22Rv1 (cell line): ENCODE results near the gene BBS10.
A peak's percentile ranks its signal among the peaks of the same experiment; 100 is the strongest.

Source experiments
- H3K27ac ChIP-seq: fragments of 450-650 bp; 2 replicates; pipeline ENCODE4 v1.5.1; 2017
- CTCF ChIP-seq: fragments of 450-650 bp; IDR thresholded peaks from 2 replicates; pipeline ENCODE4 v1.5.1; 2017; ENCODE audit warnings: mild to moderate bottlenecking
- ZFX ChIP-seq: fragments of 450-650 bp; IDR thresholded peaks from 2 replicates; pipeline ENCODE4 v1.6.1; 2017; ENCODE audit warnings: antibody characterized with exemption, borderline replicate concordance

Gene BBS10

GRCh38 chr12:76329159-76329558 is 19.1 kb downstream of the BBS10 start:
- TF ChIP-seq ZFX (no peak), CTCF (no peak)
- no peak overlapping the region for H3K27ac ChIP-seq

DNA sequence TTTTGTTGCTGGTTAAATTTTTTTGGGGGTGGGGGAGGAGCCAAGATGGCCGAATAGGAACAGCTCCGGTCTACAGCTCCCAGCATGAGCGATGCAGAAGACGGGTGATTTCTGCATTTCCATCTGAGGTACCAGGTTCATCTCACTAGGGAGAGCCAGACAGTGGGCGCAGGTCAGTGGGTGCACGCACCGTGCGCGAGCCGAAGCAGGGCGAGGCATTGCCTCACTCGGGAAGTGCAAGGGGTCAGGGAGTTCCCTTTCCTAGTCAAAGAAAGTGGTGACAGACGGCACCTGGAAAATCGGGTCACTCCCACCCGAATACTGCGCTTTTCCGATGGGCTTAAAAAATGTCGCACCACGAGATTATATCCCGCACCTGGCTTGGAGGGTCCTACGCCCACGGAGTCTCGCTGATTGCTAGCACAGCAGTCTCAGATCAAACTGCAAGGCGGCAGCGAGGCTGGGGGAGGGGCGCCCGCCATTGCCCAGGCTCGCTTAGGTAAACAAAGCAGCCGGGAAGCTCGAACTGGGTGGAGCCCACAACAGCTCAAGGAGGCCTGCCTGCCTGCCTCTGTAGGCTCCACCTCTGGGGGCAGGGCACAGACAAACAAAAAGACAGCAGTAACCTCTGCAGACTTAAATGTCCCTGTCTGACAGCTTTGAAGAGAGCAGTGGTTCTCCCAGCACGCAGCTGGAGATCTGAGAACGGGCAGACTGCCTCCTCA is 28.5 kb downstream of the BBS10 start:
- peak overlapping the region; percentile 64 for H3K27ac ChIP-seq

GRCh38 chr12:76318773-76319594 is 29.2 kb downstream of the BBS10 start:
- peak overlapping the region; percentile 64 for H3K27ac ChIP-seq
- TF ChIP-seq CTCF (no peak), ZFX (no peak)

GRCh38 chr12:76317976-76318375 is 30.2 kb downstream of the BBS10 start:
- H3K27ac ChIP-seq = no peak overlapping the region
- TF ChIP-seq CTCF = no peak
- TF ChIP-seq ZFX = no peak

GRCh38 chr12:76316468-76316867 is 31.7 kb downstream of the BBS10 start:
- no peak overlapping the region for H3K27ac ChIP-seq
- no peak for TF ChIP-seq ZFX
- TF ChIP-seq CTCF = no peak

DNA sequence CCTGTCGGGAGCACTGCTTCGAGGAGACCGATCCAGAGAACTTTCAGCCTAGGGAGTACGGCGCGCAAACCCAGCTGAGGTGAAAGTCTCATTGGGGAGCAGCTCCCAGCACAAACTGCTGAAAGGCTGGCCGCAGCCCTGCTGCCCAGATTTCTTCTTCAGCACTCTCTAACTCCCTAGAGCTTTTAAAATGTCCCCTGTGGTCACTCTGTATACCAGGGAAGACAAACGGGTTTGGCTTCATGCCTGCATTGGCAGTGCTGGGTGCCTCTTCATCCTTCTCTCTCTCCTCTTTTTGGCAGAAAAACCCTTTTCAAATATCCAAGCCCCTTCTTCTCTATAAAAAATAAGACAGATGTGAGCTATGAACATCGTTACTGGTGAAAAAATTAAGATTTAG is 34.9 kb downstream of the BBS10 start:
- TF ChIP-seq ZFX (no peak), CTCF (no peak)
- no peak overlapping the region for H3K27ac ChIP-seq

GRCh38 chr12:76312315-76312714 is 35.9 kb downstream of the BBS10 start:
- H3K27ac ChIP-seq = no peak overlapping the region
- TF ChIP-seq ZFX = no peak
- no peak for TF ChIP-seq CTCF
